IMR-90 (cell line): Measurements from ENCODE around the gene BSCL2. TPM values are rescaled to one million over a fixed set of nuclear protein-coding genes. Genes with fewer than 3 reads are reported as not detected.

Source experiments
- ATAC-seq: fragments of 200-7000 bp; cut with Tn5 transposase; 2 replicates; pipeline ENCODE4 v1.9.1; 2020; ENCODE audit warnings: low read depth, mild to moderate bottlenecking, moderate library complexity
- BruUV-seq: library from RNA; stranded (reverse); fragments of 400-500 nt; replicated peaks from 2 replicates; lab custom pipeline; 2021; lab: Mats Ljungman, UMichigan
- CTCF ChIA-PET: fragments of 300-600 bp; formaldehyde crosslinking; extraction: SDS; loops from one replicate; lab custom pipeline; 2021; ENCODE audit warnings: antibody characterized with exemption; lab: Yijun Ruan, JAX
- POLR2A ChIA-PET: fragments of 300-600 bp; sonication (Branson Sonifier 250); formaldehyde crosslinking; loops from one replicate; lab custom pipeline; 2022; ENCODE audit warnings: antibody characterized with exemption; ENCODE audit not compliant: unreplicated experiment; lab: Charles Lee
- DNase-seq: peaks from one replicate; pipeline ENCODE4 v3.0.0; 2013
- H2AFZ ChIP-seq: replicated peaks from 2 replicates; pipeline ENCODE3; 2013; ENCODE audit warnings: low read length, mild to moderate bottlenecking; ENCODE audit not compliant: poor library complexity
- H2AK5ac ChIP-seq: 2 replicates; pipeline ENCODE4 v1.6.1; 2013; ENCODE audit warnings: low read depth, low read length, inconsistent platforms
- H2AK9ac ChIP-seq: replicated peaks from 2 replicates; pipeline ENCODE3; 2013; ENCODE audit warnings: mild to moderate bottlenecking, low read depth, low read length, moderate library complexity; ENCODE audit not compliant: poor library complexity
- H2BK120ac ChIP-seq: 2 replicates; pipeline ENCODE4 v1.6.1; 2013; ENCODE audit warnings: low read depth, low read length, inconsistent platforms
- H2BK15ac ChIP-seq: 3 replicates; pipeline ENCODE4 v1.6.1; 2013; ENCODE audit warnings: low read depth, low read length, inconsistent platforms
- H2BK20ac ChIP-seq: 2 replicates; pipeline ENCODE4 v1.6.1; 2013; ENCODE audit warnings: low read depth, mild to moderate bottlenecking, inconsistent platforms, low read length, moderate library complexity
- H2BK5ac ChIP-seq: 2 replicates; pipeline ENCODE4 v1.6.1; 2013; ENCODE audit warnings: mild to moderate bottlenecking, low read depth, low read length, inconsistent platforms; ENCODE audit not compliant: poor library complexity, severe bottlenecking
- H3K14ac ChIP-seq: replicated peaks from 2 replicates; pipeline ENCODE4 v1.6.1; 2013; ENCODE audit warnings: low read depth, low read length, inconsistent platforms
- H3K18ac ChIP-seq: 2 replicates; pipeline ENCODE4 v1.6.1; 2013; ENCODE audit warnings: low read depth, low read length, control low read depth
- H3K23ac ChIP-seq: 2 replicates; pipeline ENCODE4 v1.6.1; 2013; ENCODE audit warnings: low read depth, low read length, inconsistent platforms
- H3K27ac ChIP-seq: 2 replicates; pipeline ENCODE4 v1.5.1; 2013; ENCODE audit warnings: mild to moderate bottlenecking, control low read depth, low read length; ENCODE audit not compliant: insufficient read depth
- H3K27me3 ChIP-seq: 2 replicates; pipeline ENCODE4 v1.6.1; 2013; ENCODE audit warnings: low read length; ENCODE audit not compliant: control insufficient read depth, insufficient read depth
- H3K36me3 ChIP-seq: 2 replicates; pipeline ENCODE4 v1.6.1; 2013; ENCODE audit warnings: low read length, mixed read lengths; ENCODE audit not compliant: control insufficient read depth, insufficient read depth
- H3K4ac ChIP-seq: 2 replicates; pipeline ENCODE4 v1.6.1; 2013; ENCODE audit warnings: low read depth, low read length, inconsistent platforms
- H3K4me1 ChIP-seq: 2 replicates; pipeline ENCODE4 v1.6.1; 2013; ENCODE audit warnings: low read length, mixed read lengths; ENCODE audit not compliant: control insufficient read depth, insufficient read depth
- H3K4me2 ChIP-seq: 2 replicates; pipeline ENCODE4 v1.6.1; 2013; ENCODE audit warnings: low read depth, mild to moderate bottlenecking, control low read depth, low read length, moderate library complexity
- H3K4me3 ChIP-seq: 2 replicates; pipeline ENCODE4 v1.5.1; 2013; ENCODE audit warnings: low read depth, mild to moderate bottlenecking, control low read depth, low read length, moderate library complexity; ENCODE audit not compliant: insufficient read depth
- H3K56ac ChIP-seq: 2 replicates; pipeline ENCODE4 v1.6.1; 2013; ENCODE audit warnings: low read length, inconsistent platforms; ENCODE audit not compliant: insufficient read depth; ENCODE audit errors: extremely low read depth
- H3K79me1 ChIP-seq, 2 experiments: 2 replicates each; pipeline ENCODE4 v1.6.1; 2013; ENCODE audit warnings: low read length in 2 of 2, inconsistent platforms in 1 of 2, low read depth in 1 of 2
- H3K9ac ChIP-seq: 2 replicates; pipeline ENCODE4 v1.6.1; 2013; ENCODE audit warnings: low read depth, low read length, control low read depth
- H3K9me1 ChIP-seq: 2 replicates; pipeline ENCODE4 v1.6.1; 2013; ENCODE audit warnings: low read length, inconsistent platforms; ENCODE audit not compliant: insufficient read depth
- H3K9me3 ChIP-seq: 2 replicates; pipeline ENCODE4 v1.6.1; 2013; ENCODE audit warnings: low read length; ENCODE audit not compliant: control insufficient read depth, insufficient read depth
- H4K20me1 ChIP-seq: 2 replicates; pipeline ENCODE4 v1.6.1; 2013; ENCODE audit warnings: low read length, inconsistent platforms; ENCODE audit not compliant: insufficient read depth
- H4K5ac ChIP-seq: 2 replicates; pipeline ENCODE4 v1.6.1; 2013; ENCODE audit warnings: mild to moderate bottlenecking, low read depth, low read length, control low read depth
- H4K8ac ChIP-seq, 2 experiments: 2 replicates each; pipeline ENCODE4 v1.6.1; 2013; ENCODE audit warnings: low read depth in 2 of 2, low read length in 2 of 2, control low read depth in 1 of 2, inconsistent platforms in 1 of 2
- H4K91ac ChIP-seq: 2 replicates; pipeline ENCODE4 v1.6.1; 2013; ENCODE audit warnings: low read depth, low read length, inconsistent platforms; ENCODE audit not compliant: insufficient read depth
- BHLHE40 ChIP-seq: fragments of 150-350 bp; IDR thresholded peaks from 2 replicates; pipeline ENCODE4 v1.6.1; 2016; ENCODE audit warnings: mild to moderate bottlenecking, low read depth, low read length
- CEBPB ChIP-seq: IDR thresholded peaks from 2 replicates; pipeline ENCODE4 v1.6.1; 2012; ENCODE audit warnings: low read depth, low read length, improper control_type of control experiment
- CHD1 ChIP-seq: IDR thresholded peaks from 2 replicates; pipeline ENCODE4 v1.6.1; 2012; ENCODE audit warnings: low read depth, low read length, improper control_type of control experiment
- FOS ChIP-seq: fragments of 150-350 bp; IDR thresholded peaks from 2 replicates; pipeline ENCODE4 v1.6.1; 2016; ENCODE audit warnings: low read depth, low read length
- MAFK ChIP-seq: IDR thresholded peaks from 2 replicates; pipeline ENCODE4 v1.6.1; 2012; ENCODE audit warnings: low read depth, low read length, improper control_type of control experiment
- MAZ ChIP-seq: IDR thresholded peaks from 2 replicates; pipeline ENCODE4 v1.6.1; 2012; ENCODE audit warnings: low read depth, mild to moderate bottlenecking, low read length, improper control_type of control experiment, moderate library complexity, borderline replicate concordance
- MXI1 ChIP-seq: IDR thresholded peaks from 2 replicates; pipeline ENCODE4 v1.6.1; 2012; ENCODE audit warnings: low read depth, mild to moderate bottlenecking, low read length, moderate library complexity, borderline replicate concordance
- NFE2L2 ChIP-seq: fragments of 150-350 bp; IDR thresholded peaks from 2 replicates; pipeline ENCODE4 v1.6.1; 2016; ENCODE audit warnings: low read depth, mild to moderate bottlenecking, low read length
- POLR2A ChIP-seq: IDR thresholded peaks from 2 replicates; pipeline ENCODE4 v1.6.1; 2012; ENCODE audit warnings: mild to moderate bottlenecking, low read depth, low read length
- RAD21 ChIP-seq: IDR thresholded peaks from 2 replicates; pipeline ENCODE4 v1.6.1; 2012; ENCODE audit warnings: low read length, improper control_type of control experiment
- RCOR1 ChIP-seq: IDR thresholded peaks from 2 replicates; pipeline ENCODE4 v1.6.1; 2012; ENCODE audit warnings: mild to moderate bottlenecking, low read length, improper control_type of control experiment; ENCODE audit not compliant: insufficient replicate concordance
- RFX5 ChIP-seq: IDR thresholded peaks from 2 replicates; pipeline ENCODE4 v1.8.0; 2012; ENCODE audit warnings: low read depth, mild to moderate bottlenecking, low read length, moderate library complexity
- SMC3 ChIP-seq: fragments of 150-350 bp; IDR thresholded peaks from 2 replicates; pipeline ENCODE4 v1.6.1; 2016; ENCODE audit warnings: low read depth, mild to moderate bottlenecking, antibody characterized with exemption, low read length, moderate library complexity
- WGBS, 2 experiments: methylation state at CpG; one replicate each; pipeline versions ENCODE4 v1.1.5 to v1.1.7; 2013; ENCODE audit warnings: missing lambda C conversion rate in 2 of 2; ENCODE audit not compliant: insufficient read length in 1 of 2; ENCODE audit errors: extremely low coverage in 2 of 2; 5-methylcytosine and 5-hydroxymethylcytosine counted together
- dilution Hi-C: fragments of 300-500 bp; cut with HindIII; formaldehyde crosslinking; loops from one replicate; pipeline ENCODE4 v1.14.3; 2018; ENCODE audit warnings: low sequenced_read_pairs; ENCODE audit not compliant: unreplicated experiment
- in situ Hi-C: fragments of 300-500 bp; cut with MboI; formaldehyde crosslinking; loops from 3 replicates; pipeline ENCODE4 v1.14.3; 2019; ENCODE audit warnings: low sequenced_read_pairs, inconsistent platforms, mixed read lengths
- intact Hi-C: fragments of 100-400 bp; cut with micrococcal nuclease; formaldehyde crosslinking; loops from 2 replicates; pipeline ENCODE4 v1.10.0; 2022
- polyA plus RNA-seq, 3 experiments: library from polyadenylated mRNA; depleted of rRNA; stranded (reverse); fragments of >200 nt; gene quantifications; 2 replicates each; pipeline ENCODE4 v1.2.3, GENCODE V29; 2012; ENCODE audit warnings: low replicate concordance in 1 of 3
- total RNA-seq: library from RNA; depleted of rRNA; stranded (reverse); fragments of >200 nt; gene quantifications from 2 replicates; pipeline ENCODE4 v1.2.3, GENCODE V29; 2012
- TF ChIP-seq, protein P1 (sequence below): fragments of 150-350 bp; IDR thresholded peaks from 2 replicates; pipeline ENCODE4 v1.6.1; 2016; ENCODE audit warnings: low read depth, mild to moderate bottlenecking, low read length, moderate library complexity, borderline replicate concordance
- TF ChIP-seq, protein P2 (sequence below): fragments of 150-350 bp; IDR thresholded peaks from 2 replicates; pipeline ENCODE4 v1.6.1; 2017; ENCODE audit warnings: mild to moderate bottlenecking, antibody characterized with exemption, low read length, low read depth
- TF ChIP-seq, protein P3 (sequence below): conservative IDR thresholded peaks from 2 replicates; pipeline ENCODE4 v1.5.1; 2012; ENCODE audit warnings: mild to moderate bottlenecking, low read depth, low read length, improper control_type of control experiment

The BSCL2 gene
- total and polyA plus RNA-seq, 2 of the 4 experiments (the other 2 are of a cell fraction) = 26.2 to 47.1 TPM

DNA sequence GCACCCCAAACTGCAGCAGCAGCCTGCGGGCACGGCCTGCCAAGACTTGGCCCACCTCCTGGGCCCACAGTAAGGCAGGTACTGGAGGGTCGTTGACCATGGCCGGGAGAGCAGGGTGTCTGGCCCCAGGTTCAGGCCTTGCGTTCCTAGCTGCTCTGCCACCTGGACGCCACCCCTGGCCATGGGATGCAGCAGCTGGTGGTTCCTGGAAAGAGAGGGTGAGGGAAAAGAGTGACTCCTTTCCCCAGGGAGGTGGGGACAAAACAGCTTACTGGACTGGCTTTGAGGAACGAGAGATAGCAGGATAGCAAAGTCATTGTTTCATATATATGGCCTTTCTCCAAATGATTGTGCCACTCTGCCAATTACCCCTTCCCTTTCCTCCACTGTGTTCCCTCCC, 1.8 kb downstream of the BSCL2 start:
- no peak for TF ChIP-seq RCOR1
- TF ChIP-seq BHLHE40 = no peak
- no peak for TF ChIP-seq FOS
- no peak for TF ChIP-seq POLR2A
- TF ChIP-seq NFE2L2 = no peak
- TF ChIP-seq, protein P1, sequence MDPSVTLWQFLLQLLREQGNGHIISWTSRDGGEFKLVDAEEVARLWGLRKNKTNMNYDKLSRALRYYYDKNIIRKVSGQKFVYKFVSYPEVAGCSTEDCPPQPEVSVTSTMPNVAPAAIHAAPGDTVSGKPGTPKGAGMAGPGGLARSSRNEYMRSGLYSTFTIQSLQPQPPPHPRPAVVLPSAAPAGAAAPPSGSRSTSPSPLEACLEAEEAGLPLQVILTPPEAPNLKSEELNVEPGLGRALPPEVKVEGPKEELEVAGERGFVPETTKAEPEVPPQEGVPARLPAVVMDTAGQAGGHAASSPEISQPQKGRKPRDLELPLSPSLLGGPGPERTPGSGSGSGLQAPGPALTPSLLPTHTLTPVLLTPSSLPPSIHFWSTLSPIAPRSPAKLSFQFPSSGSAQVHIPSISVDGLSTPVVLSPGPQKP = no peak
- no peak for TF ChIP-seq RAD21
- TF ChIP-seq, protein P2, sequence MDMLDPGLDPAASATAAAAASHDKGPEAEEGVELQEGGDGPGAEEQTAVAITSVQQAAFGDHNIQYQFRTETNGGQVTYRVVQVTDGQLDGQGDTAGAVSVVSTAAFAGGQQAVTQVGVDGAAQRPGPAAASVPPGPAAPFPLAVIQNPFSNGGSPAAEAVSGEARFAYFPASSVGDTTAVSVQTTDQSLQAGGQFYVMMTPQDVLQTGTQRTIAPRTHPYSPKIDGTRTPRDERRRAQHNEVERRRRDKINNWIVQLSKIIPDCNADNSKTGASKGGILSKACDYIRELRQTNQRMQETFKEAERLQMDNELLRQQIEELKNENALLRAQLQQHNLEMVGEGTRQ = no peak
- TF ChIP-seq MAZ = no peak
- no peak for TF ChIP-seq MXI1
- no peak for TF ChIP-seq CHD1
- TF ChIP-seq RFX5 = no peak
- TF ChIP-seq CEBPB = no peak
- TF ChIP-seq, protein P3, sequence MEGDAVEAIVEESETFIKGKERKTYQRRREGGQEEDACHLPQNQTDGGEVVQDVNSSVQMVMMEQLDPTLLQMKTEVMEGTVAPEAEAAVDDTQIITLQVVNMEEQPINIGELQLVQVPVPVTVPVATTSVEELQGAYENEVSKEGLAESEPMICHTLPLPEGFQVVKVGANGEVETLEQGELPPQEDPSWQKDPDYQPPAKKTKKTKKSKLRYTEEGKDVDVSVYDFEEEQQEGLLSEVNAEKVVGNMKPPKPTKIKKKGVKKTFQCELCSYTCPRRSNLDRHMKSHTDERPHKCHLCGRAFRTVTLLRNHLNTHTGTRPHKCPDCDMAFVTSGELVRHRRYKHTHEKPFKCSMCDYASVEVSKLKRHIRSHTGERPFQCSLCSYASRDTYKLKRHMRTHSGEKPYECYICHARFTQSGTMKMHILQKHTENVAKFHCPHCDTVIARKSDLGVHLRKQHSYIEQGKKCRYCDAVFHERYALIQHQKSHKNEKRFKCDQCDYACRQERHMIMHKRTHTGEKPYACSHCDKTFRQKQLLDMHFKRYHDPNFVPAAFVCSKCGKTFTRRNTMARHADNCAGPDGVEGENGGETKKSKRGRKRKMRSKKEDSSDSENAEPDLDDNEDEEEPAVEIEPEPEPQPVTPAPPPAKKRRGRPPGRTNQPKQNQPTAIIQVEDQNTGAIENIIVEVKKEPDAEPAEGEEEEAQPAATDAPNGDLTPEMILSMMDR = no peak
- TF ChIP-seq MAFK = no peak
- no peak for TF ChIP-seq SMC3
- dilution Hi-C loops = no loop called here
- peak overlapping the region; percentile 99 for H3K23ac ChIP-seq
- peak overlapping the region; percentile 97 for H3K14ac ChIP-seq
- WGBS, 2 experiments = 83% methylated on average over 1 of the region's 7 CpGs; no CpG with 5 or more reads in 1 of the 2 experiments
- ChIA-PET POLR2A (interaction anchor here (0.5 to 1.1 kb wide), 2 partner anchors 21 to 603 kb away, joined by 3 to 11 read pairs; no protein-coding TSS in a partner anchor), CTCF (interaction anchor here (0.9 to 1.9 kb wide), 4 partner anchors 11 to 81 kb away, joined by 3 to 6 read pairs (median 4); partner anchors contain the start of gene LRRN4CL)
- no peaks in the 10 kb centered on the region for H3K27me3 ChIP-seq
- H3K18ac ChIP-seq = no peak overlapping the region
- H3K4me3 ChIP-seq = peak overlapping the region; percentile 55; the same call in 1 of the 2 replicates
- H4K8ac ChIP-seq = peak overlapping the region; percentile 1 to 14; a peak in 2 of 4 replicates
- H2AK9ac ChIP-seq = peak overlapping the region; percentile 91
- peaks cover 18 to 51% of the 10 kb centered on the region in 2 experiments for H3K79me1 ChIP-seq
- H4K5ac ChIP-seq = no peak overlapping the region
- H2AFZ ChIP-seq = peak overlapping the region; percentile 98
- H3K56ac ChIP-seq = peak overlapping the region; percentile 75; the same call in 1 of the 2 replicates
- H3K27ac ChIP-seq = peak overlapping the region; percentile 15
- no peak overlapping the region for H4K91ac ChIP-seq
- peak overlapping the region; percentile 52 for H2AK5ac ChIP-seq
- H4K20me1 ChIP-seq = no peaks in the 10 kb centered on the region
- in situ Hi-C loops = no loop called here
- intact Hi-C loops = no loop called here
- peak overlapping the region; percentile 88 for H3K4me2 ChIP-seq
- peak overlapping the region; percentile 90 for H3K4ac ChIP-seq
- ATAC-seq (no peak), DNase-seq (no peak)
- BruUV-seq = no TSS peak
- H3K36me3 ChIP-seq = peaks cover 9% of the 10 kb centered on the region
- peaks cover 16% of the 10 kb centered on the region for H3K4me1 ChIP-seq
- peak overlapping the region; percentile 41 for H2BK5ac ChIP-seq
- H3K9ac ChIP-seq = peak overlapping the region; percentile 79
- H3K9me3 ChIP-seq = no peaks in the 10 kb centered on the region
- 0 out of 3 replicates have a peak overlapping the region, but pooled peaks have one; percentile 8 for H2BK15ac ChIP-seq
- peaks cover 17% of the 10 kb centered on the region for H3K9me1 ChIP-seq
- no peak overlapping the region for H2BK20ac ChIP-seq
- H2BK120ac ChIP-seq = peak overlapping the region; percentile 80; the same call in 1 of the 2 replicates
